Upper lobe of left lung (tissue), 4 donors: ENCODE measurements around the gene SNTG2.

Experiments used
- CTCF ChIP-seq, 6 experiments: fragments of 450-650 bp in 4 of 6; fragments of 200-600 bp in 2 of 6; sonication (generic) in 2 of 6; IDR thresholded peaks; one replicate each; pipeline ENCODE4 v1.5.1; 2016 to 2019; ENCODE audit warnings: antibody characterized with exemption in 6 of 6
- POLR2AphosphoS5 ChIP-seq, 2 donors: sonication (generic); formaldehyde crosslinking; IDR thresholded peaks; one replicate each; pipeline ENCODE4 v1.5.1; 2017; ENCODE audit warnings: antibody characterized with exemption in 2 of 2

GRCh38 chr2:1407950-1408675, 457.5 kb downstream of the SNTG2 start:
- TF ChIP-seq POLR2AphosphoS5 (IDR thresholded peaks at IDR 0.05): no peak
- no peak for TF ChIP-seq CTCF (IDR thresholded peaks at IDR 0.05)
